OCI-LY3 (cell line): ENCODE data around the gene ENPP5.

Experiments
- H2AFZ ChIP-seq: fragments of 200-600, 300-600 bp; shearing (Covaris generic); 2 replicates; pipeline ENCODE4 v1.6.0; 2014; ENCODE audit warnings: antibody characterized with exemption, low read depth, low read length
- H3K27ac ChIP-seq: fragments of 200-600, 300-600 bp; sonication (generic); 2 replicates; pipeline ENCODE4 v1.5.1; 2014; ENCODE audit warnings: mild to moderate bottlenecking, low read length, moderate library complexity, mixed read lengths
- H3K27me3 ChIP-seq: fragments of 200-600, 300-600 bp; sonication (generic); 2 replicates; pipeline ENCODE4 v1.6.1; 2014; ENCODE audit warnings: low read depth, low read length, mixed read lengths
- H3K36me3 ChIP-seq: fragments of 200-600, 300-600 bp; sonication (generic); replicated peaks from 2 replicates; pipeline ENCODE3; 2014; ENCODE audit warnings: low read depth, low read length, mixed read lengths
- H3K4me1 ChIP-seq: fragments of 300-600, 200-600 bp; sonication (generic); 2 replicates; pipeline ENCODE4 v1.6.1; 2014; ENCODE audit warnings: low read length, mixed read lengths
- H3K4me2 ChIP-seq: fragments of 200-600, 300-600 bp; sonication (generic); 2 replicates; pipeline ENCODE4 v1.6.1; 2014; ENCODE audit warnings: low read length, mixed read lengths
- H3K4me3 ChIP-seq: fragments of 300-600, 200-600 bp; sonication (generic); 2 replicates; pipeline ENCODE4 v1.5.1; 2014; ENCODE audit warnings: antibody characterized with exemption, mild to moderate bottlenecking, low read length, moderate library complexity
- H3K79me2 ChIP-seq: fragments of 300-600, 200-600 bp; shearing (Covaris generic); 2 replicates; pipeline ENCODE4 v1.6.1; 2014; ENCODE audit warnings: mild to moderate bottlenecking, low read length, mixed read lengths
- H3K9ac ChIP-seq: fragments of 300-600, 200-600 bp; shearing (Covaris generic); 2 replicates; pipeline ENCODE4 v1.6.0; 2014; ENCODE audit warnings: mild to moderate bottlenecking, low read length, moderate library complexity
- H3K9me3 ChIP-seq: fragments of 200-600, 300-600 bp; shearing (Covaris generic); 2 replicates; pipeline ENCODE4 v1.6.1; 2014; ENCODE audit warnings: low read length, mixed read lengths; ENCODE audit not compliant: insufficient read depth
- H4K20me1 ChIP-seq: fragments of 200-600, 300-600 bp; sonication (generic); 2 replicates; pipeline ENCODE4 v1.6.1; 2016; ENCODE audit warnings: low read length, mixed read lengths; ENCODE audit not compliant: insufficient read depth
- CTCF ChIP-seq: fragments of 200-600, 300-600 bp; sonication (generic); IDR thresholded peaks from 2 replicates; pipeline ENCODE4 v1.5.1; 2014; ENCODE audit warnings: antibody characterized with exemption, low read length, low read depth
- EZH2phosphoT487 ChIP-seq: fragments of 200-600 bp; shearing (Covaris generic); IDR thresholded peaks from 2 replicates; pipeline ENCODE4 v1.6.1; 2018; ENCODE audit warnings: antibody characterized with exemption, mixed run types, low read depth

The ENPP5 gene

GRCh38 chr6:46190889-46191288 lies 20.1 kb upstream of the ENPP5 start:
- Histone ChIP-seq H3K4me3 (no peak overlapping the region), H3K4me1 (no peaks in the 10 kb centered on the region), H4K20me1 (no peaks in the 10 kb centered on the region), H3K79me2 (no peaks in the 10 kb centered on the region), H3K9me3 (no peaks in the 10 kb centered on the region), H2AFZ (0 out of 2 replicates have a peak overlapping the region, but pooled peaks have one; percentile 11), H3K36me3 (no peaks in the 10 kb centered on the region), H3K27ac (no peak overlapping the region), H3K27me3 (no peaks in the 10 kb centered on the region), H3K9ac (no peak overlapping the region), H3K4me2 (no peak overlapping the region)
- TF ChIP-seq EZH2phosphoT487 (no peak), CTCF (no peak)

GRCh38 chr6:46189726-46190125 lies 18.9 kb upstream of the ENPP5 start:
- no peaks in the 10 kb centered on the region for H3K9me3 ChIP-seq
- no peaks in the 10 kb centered on the region for H3K4me1 ChIP-seq
- H3K27ac ChIP-seq = no peak overlapping the region
- no peak overlapping the region for H3K9ac ChIP-seq
- H3K27me3 ChIP-seq = peaks cover 10% of the 10 kb centered on the region; the same call in 1 of the 2 replicates
- H4K20me1 ChIP-seq = no peaks in the 10 kb centered on the region
- no peak overlapping the region for H2AFZ ChIP-seq
- no peak for TF ChIP-seq EZH2phosphoT487
- no peak for TF ChIP-seq CTCF
- no peaks in the 10 kb centered on the region for H3K79me2 ChIP-seq
- H3K4me2 ChIP-seq = no peak overlapping the region
- H3K4me3 ChIP-seq = no peak overlapping the region
- no peaks in the 10 kb centered on the region for H3K36me3 ChIP-seq

GRCh38 chr6:46186583-46186982 lies 15.8 kb upstream of the ENPP5 start:
- no peaks in the 10 kb centered on the region for H3K9me3 ChIP-seq

GRCh38 chr6:46184114-46184513 lies 13.3 kb upstream of the ENPP5 start:
- no peak overlapping the region for H3K9ac ChIP-seq
- H3K4me1 ChIP-seq = no peaks in the 10 kb centered on the region
- H3K79me2 ChIP-seq = no peaks in the 10 kb centered on the region
- no peak overlapping the region for H2AFZ ChIP-seq
- H3K9me3 ChIP-seq = no peaks in the 10 kb centered on the region
- H3K36me3 ChIP-seq = no peaks in the 10 kb centered on the region
- H3K4me3 ChIP-seq = no peak overlapping the region
- H4K20me1 ChIP-seq = no peaks in the 10 kb centered on the region
- no peak overlapping the region for H3K4me2 ChIP-seq
- peaks cover 28% of the 10 kb centered on the region; the same call in 1 of the 2 replicates for H3K27me3 ChIP-seq
- TF ChIP-seq EZH2phosphoT487 (no peak), CTCF (no peak)
- no peak overlapping the region for H3K27ac ChIP-seq

More at GRCh38 chr6:46186583-46186982, 15.8 kb upstream of the ENPP5 start:
- Histone ChIP-seq H3K79me2 (no peaks in the 10 kb centered on the region), H3K4me1 (no peaks in the 10 kb centered on the region), H2AFZ (no peak overlapping the region), H3K36me3 (no peaks in the 10 kb centered on the region), H3K27ac (no peak overlapping the region), H3K4me2 (no peak overlapping the region), H3K9ac (no peak overlapping the region), H3K27me3 (peaks cover 28% of the 10 kb centered on the region; the same call in 1 of the 2 replicates), H3K4me3 (no peak overlapping the region), H4K20me1 (no peaks in the 10 kb centered on the region)
- TF ChIP-seq CTCF (no peak), EZH2phosphoT487 (no peak)
